K562 (cell line): Measurements from ENCODE around the gene IGSF8. TPM values are rescaled to one million over a fixed set of nuclear protein-coding genes. Genes with fewer than 3 reads are reported as not detected.

ENCODE experiments used
- ATAC-seq: fragments of 200-7000 bp; cut with Tn5 transposase; 3 replicates; pipeline ENCODE4 v1.9.1; 2020; ENCODE audit warnings: moderate library complexity
- BruUV-seq: library from RNA; stranded (reverse); fragments of 400-500 nt; replicated peaks from 2 replicates; lab custom pipeline; 2021; lab: Mats Ljungman, UMichigan
- CTCF ChIA-PET: fragments of 300-600 bp; formaldehyde crosslinking; extraction: SDS; loops from one replicate; lab custom pipeline; 2021; ENCODE audit warnings: low intra/inter-chr PET ratio; lab: Yijun Ruan, JAX
- POLR2A ChIA-PET: fragments of 300-600, 350-650 bp; sonication (Branson Sonifier 250); formaldehyde crosslinking; extraction: SDS; loops from one replicate; lab custom pipeline; 2021; ENCODE audit warnings: antibody characterized with exemption, inconsistent platforms; lab: Yijun Ruan, JAX
- DNase-seq, 4 experiments: peaks; one replicate each; pipeline versions ENCODE4 v3.0.0 to v3.0.0-alpha.2; 2011 to 2018; ENCODE audit warnings: low spot score in 3 of 4, mixed read lengths in 3 of 4; ENCODE audit errors: extremely low read depth in 1 of 4
- FAIRE-seq: peaks from 2 replicates; lab custom pipeline; 2011; peaks lifted over from hg19 to GRCh38; lab: Jason Lieb, UNC
- H2AFZ ChIP-seq: 2 replicates; pipeline ENCODE4 v1.6.0; 2011; ENCODE audit warnings: low read depth, low read length, control low read depth, inconsistent platforms
- H3K27ac ChIP-seq: fragments of 200-600 bp; 3 replicates; pipeline ENCODE4 v1.8.0; 2011; ENCODE audit warnings: low read depth, mild to moderate bottlenecking, control low read depth, inconsistent platforms, low read length, moderate library complexity, mixed read lengths; ENCODE audit errors: extremely low read depth
- H3K27me3 ChIP-seq, 2 experiments: fragments of 300-600 bp in 1 of 2; 2 replicates in 1 of 2; 3 replicates in 1 of 2; pipeline versions ENCODE4 v1.6.0 to v1.8.0; 2011; ENCODE audit warnings: inconsistent platforms in 2 of 2, low read length in 2 of 2, mild to moderate bottlenecking in 1 of 2, mixed read lengths in 1 of 2, moderate library complexity in 1 of 2; ENCODE audit not compliant: control insufficient read depth in 2 of 2, insufficient read depth in 2 of 2
- H3K36me3 ChIP-seq: fragments of 300-600 bp; 3 replicates; pipeline ENCODE4 v1.8.0; 2011; ENCODE audit warnings: mild to moderate bottlenecking, low read length, inconsistent platforms; ENCODE audit not compliant: control insufficient read depth, insufficient read depth
- H3K4me1 ChIP-seq, 2 experiments: fragments of 200-600 bp in 1 of 2; replicated peaks in 1 of 2; 2 replicates in 1 of 2; 3 replicates in 1 of 2; pipeline versions ENCODE4 v1.5.1 to v1.8.0; 2011; ENCODE audit warnings: inconsistent platforms in 2 of 2, low read length in 2 of 2, mild to moderate bottlenecking in 1 of 2, mixed read lengths in 1 of 2, moderate library complexity in 1 of 2; ENCODE audit not compliant: control insufficient read depth in 2 of 2, insufficient read depth in 2 of 2
- H3K4me2 ChIP-seq: 2 replicates; pipeline ENCODE4 v1.6.1; 2011; ENCODE audit warnings: low read length, control low read depth, inconsistent platforms, mixed read lengths; ENCODE audit not compliant: insufficient read depth
- H3K4me3 ChIP-seq: fragments of 200-600 bp; sonication (generic), shearing (Covaris generic); 2 replicates; pipeline ENCODE4 v1.5.1; 2016; ENCODE audit warnings: control low read depth, inconsistent platforms
- H3K79me2 ChIP-seq: fragments of 200-600 bp; 3 replicates; pipeline ENCODE4 v1.8.0; 2011; ENCODE audit warnings: low read length, inconsistent platforms; ENCODE audit not compliant: control insufficient read depth, insufficient read depth
- H3K9ac ChIP-seq, 2 experiments: 2 replicates each; pipeline versions ENCODE4 v1.6.0 to v1.6.1; 2011; ENCODE audit warnings: low read depth in 2 of 2, low read length in 2 of 2, control low read depth in 1 of 2, inconsistent platforms in 1 of 2, mild to moderate bottlenecking in 1 of 2, mixed read lengths in 1 of 2; ENCODE audit not compliant: insufficient read depth in 1 of 2
- H3K9me1 ChIP-seq: one replicate; pipeline ENCODE4 v1.6.0; 2011; ENCODE audit warnings: inconsistent platforms, mild to moderate bottlenecking, low read length, moderate library complexity; ENCODE audit not compliant: control insufficient read depth, insufficient read depth
- H3K9me3 ChIP-seq: replicated peaks from 2 replicates; pipeline ENCODE4 v1.5.1; 2011; ENCODE audit warnings: low read depth, low read length, inconsistent platforms; ENCODE audit not compliant: control insufficient read depth, insufficient read depth
- H4K20me1 ChIP-seq: replicated peaks from 2 replicates; pipeline ENCODE4 v1.6.1; 2011; ENCODE audit warnings: low read length, inconsistent platforms, mixed read lengths; ENCODE audit not compliant: control insufficient read depth, insufficient read depth
- HOXB6 ChIP-seq: fragments of 250-450 bp; sonication (Bioruptor Pico); IDR thresholded peaks from 2 replicates; pipeline ENCODE4 v1.5.1; 2022; ENCODE audit warnings: mild to moderate bottlenecking, borderline replicate concordance
- KDM4B ChIP-seq, 2 experiments: fragments of 450-650 bp in 1 of 2; sonication (generic) in 1 of 2; IDR thresholded peaks; 2 replicates each; pipeline ENCODE4 v1.6.1; 2016 to 2017; ENCODE audit warnings: borderline replicate concordance in 2 of 2, antibody characterized with exemption in 1 of 2, low read depth in 1 of 2, mild to moderate bottlenecking in 1 of 2
- TFE3 ChIP-seq: fragments of 450-650 bp; formaldehyde crosslinking; IDR thresholded peaks from 2 replicates; pipeline ENCODE4 v1.4.0; 2020; ENCODE audit warnings: mild to moderate bottlenecking, mixed read lengths
- YY1 ChIP-seq, 3 experiments: IDR thresholded peaks; 2 replicates each; pipeline ENCODE4 v1.6.1; 2011; ENCODE audit warnings: low read length in 2 of 3, mild to moderate bottlenecking in 2 of 3, moderate library complexity in 2 of 3, borderline replicate concordance in 1 of 3, control low read depth in 1 of 3, low read depth in 1 of 3; ENCODE audit not compliant: insufficient read depth in 3 of 3, insufficient replicate concordance in 2 of 3, control insufficient read depth in 1 of 3, insufficient read length in 1 of 3; ENCODE audit errors: extremely low read depth in 1 of 3
- ZNF274 ChIP-seq: IDR thresholded peaks from 2 replicates; pipeline ENCODE4 v1.6.1; 2011; ENCODE audit warnings: low read depth, mild to moderate bottlenecking, low read length, moderate library complexity, borderline replicate concordance
- WGBS: fragments of 100-300 bp; shearing (Covaris generic); methylation state at CpG from one replicate; pipeline ENCODE4 v1.1.6; 2016; ENCODE audit warnings: low coverage, mixed read lengths; ENCODE audit not compliant: insufficient coverage; ENCODE audit errors: missing lambda C conversion rate; 5-methylcytosine and 5-hydroxymethylcytosine counted together
- in situ Hi-C: fragments of 300-500 bp; cut with MboI; formaldehyde crosslinking; loops from 4 replicates; pipeline ENCODE4 v1.15.0; 2018; ENCODE audit warnings: inconsistent platforms, mixed read lengths
- intact Hi-C: fragments of 100-400 bp; cut with micrococcal nuclease; formaldehyde crosslinking; loops from 2 replicates; pipeline ENCODE4 v1.14.2; 2022
- polyA plus RNA-seq, 8 experiments: library from polyadenylated mRNA; depleted of rRNA in 4 of 8; stranded (reverse) in 5 of 8; unstranded in 3 of 8; fragments of >200 nt; fragmentation: Nextera tagmentation in 2 of 8; fragmentation: Illumina TruSeq in 1 of 8; extraction: Ambion mirVana in 2 of 8; extraction: Trizol in 1 of 8; gene quantifications; 2 replicates each; pipeline versions ENCODE4 v1.2.1 to v1.2.3, GENCODE V29; 2011 to 2014; ENCODE audit warnings: inconsistent platforms in 1 of 8, missing spikeins in 1 of 8
- total RNA-seq, 7 experiments: library from RNA; depleted of rRNA in 6 of 7; stranded (reverse); fragments of >200 nt in 6 of 7; fragmentation: Illumina TruSeq in 2 of 7; extraction: Trizol in 2 of 7; gene quantifications; 2 replicates each; pipeline versions ENCODE4 v1.2.1 to v1.2.3, GENCODE V29; 2011 to 2021; ENCODE audit warnings: low replicate concordance in 1 of 7

The IGSF8 gene
- total and polyA plus RNA-seq, 9 of the 15 experiments (the other 6 are each of a cell fraction or from before 2014, with no cell fraction given), result 0.32 to 11.7 (median 3.2) TPM

- FAIRE-seq, result no peak
- intact Hi-C loops, result no loop called here
- Histone ChIP-seq H3K27ac (no peak overlapping the region), H3K79me2 (no peaks in the 10 kb centered on the region), H4K20me1 (no peaks in the 10 kb centered on the region; the same call in 1 of the 2 replicates), H3K4me2 (no peak overlapping the region), H3K4me3 (no peak overlapping the region), H3K4me1 (no peaks in the 10 kb centered on the region; a peak in 1 of 5 replicates), H3K9ac (no peak overlapping the region), H2AFZ (no peak overlapping the region), H3K27me3 (peaks cover 29 to 72% of the 10 kb centered on the region in 2 experiments; a peak in 4 of 5 replicates), H3K36me3 (no peaks in the 10 kb centered on the region)
- no peak for DNase-seq
- WGBS, result 10% methylated on average over 1 of the region's 1 CpG
- no TSS peak for BruUV-seq
- in situ Hi-C loops, result no loop called here
- ATAC-seq, result no peak
- ChIA-PET POLR2A (no interaction called here), CTCF (no interaction called here)
- TF ChIP-seq YY1 (IDR thresholded peaks at IDR 0.05; ENCODE audit: borderline replicate concordance in 1 of 3, control insufficient read depth in 1 of 3, extremely low read depth in 1 of 3, insufficient read depth in 3 of 3, insufficient read length in 1 of 3, insufficient replicate concordance in 2 of 3, low read depth in 1 of 3, low read length in 2 of 3) (no peak), KDM4B (IDR thresholded peaks at IDR 0.05; ENCODE audit: borderline replicate concordance in 2 of 2, low read depth in 1 of 2) (no peak), TFE3 (CRISPR knock-in tag) (peak; percentile 70), HOXB6 (CRISPR knock-in tag) (no peak), ZNF274 (no peak)
- TF ChIP-seq, all 486 proteins: peak for 1
- Histone ChIP-seq H3K9me3 (no peaks in the 10 kb centered on the region), H3K9me1 (no peaks in the 10 kb centered on the region)
Measured at GRCh38 chr1:160130939-160131338, 32.5 kb upstream of the IGSF8 start.
